Ovary (tissue), 9 donors: ENCODE results near the gene GSK3B. TPM values are rescaled to one million over a fixed set of nuclear protein-coding genes. Genes with fewer than 3 reads are reported as not detected.
"Not testable (repeated sequence)": the region's sequence is repeated elsewhere in the genome, so short reads cannot be mapped to it uniquely, and the experiment has no call there.

ENCODE experiments used
- DNase-seq, 5 donors: peaks; one replicate each; pipeline ENCODE4 v3.0.0-alpha.2; 2019 to 2020
- H3K27ac ChIP-seq, 2 donors: fragments of 200-600 bp; one replicate each; pipeline versions ENCODE4 v1.5.1 to v1.8.0; 2019 to 2022
- H3K27me3 ChIP-seq: fragments of 200-600 bp; one replicate; pipeline ENCODE4 v1.8.0; 2022
- H3K36me3 ChIP-seq: fragments of 200-600 bp; sonication (generic); one replicate; pipeline ENCODE4 v1.5.1; 2019
- H3K4me1 ChIP-seq: one replicate; pipeline ENCODE4 v1.8.1; 2013; ENCODE audit warnings: mild to moderate bottlenecking, moderate library complexity; ENCODE audit not compliant: insufficient read depth
- H3K4me3 ChIP-seq: fragments of 200-600 bp; sonication (generic); one replicate; pipeline ENCODE4 v1.5.1; 2017
- H3K9me3 ChIP-seq, 2 donors: fragments of 200-600 bp in 1 of 2; sonication (generic) in 1 of 2; one replicate each; pipeline versions ENCODE4 v1.5.1 to v1.8.1; 2013 to 2019; ENCODE audit warnings: mild to moderate bottlenecking in 1 of 2, moderate library complexity in 1 of 2
- EP300 ChIP-seq: sonication (generic); formaldehyde crosslinking; IDR thresholded peaks from one replicate; pipeline ENCODE4 v1.6.1; 2017; ENCODE audit warnings: antibody characterized with exemption
- POLR2A ChIP-seq: fragments of 450-650 bp; IDR thresholded peaks from one replicate; pipeline ENCODE4 v1.6.1; 2017; ENCODE audit warnings: antibody characterized with exemption, mild to moderate bottlenecking, moderate library complexity
- WGBS, 3 donors: extraction: QIAGEN DNeasy Blood & Tissue Kit in 1 of 3; methylation state at CpG; one replicate each; pipeline versions ENCODE4 v1.1.5 to v1.1.7; 2013 to 2017; 5-methylcytosine and 5-hydroxymethylcytosine counted together
- intact Hi-C, 4 donors: fragments of 100-400 bp; cut with DNase I; formaldehyde crosslinking; loops; one replicate each; pipeline versions ENCODE4 v1.11.0 to v1.15.1; 2022 to 2023
- polyA plus RNA-seq, 2 donors: library from polyadenylated mRNA; stranded (reverse); fragments of 200-250 nt in 1 of 2; fragments of 350-450 nt in 1 of 2; fragmentation: Illumina TruSeq in 1 of 2; extraction: RNeasy Lipid Tissue Mini Kit (QIAGEN cat#74804) in 1 of 2; gene quantifications; one replicate each; pipeline ENCODE4 v1.2.3, GENCODE V29; 2013 to 2014
- total RNA-seq, 7 donors: library from RNA; depleted of rRNA in 2 of 7; stranded (reverse); fragments of >200 nt in 2 of 7; fragmentation: NEBNext Ultra II Directional in 3 of 7; extraction: Animal tissue kit (Norgen Biotek cat#: 25700) in 3 of 7; gene quantifications; one replicate each; pipeline versions ENCODE4 v1.1.0 to v1.2.4, GENCODE V29; 2016 to 2023
- TF ChIP-seq, protein P1 (sequence below), 3 donors: fragments of 450-650 bp in 2 of 3; fragments of 200-600 bp in 1 of 3; IDR thresholded peaks; one replicate each; pipeline versions ENCODE4 v1.5.1 to v1.8.0; 2016 to 2022; ENCODE audit warnings: antibody characterized with exemption in 3 of 3, mild to moderate bottlenecking in 1 of 3
- donor health status: DM: no; HTN: no; CAD: no; lungs with moderate emphysema.
- donor health status: DM: no; HTN: no; CAD: no.
- donor health status: Bipolar disorder and iron deficiency.
- donor health status: DM: yes; HTN: yes; CAD: no.
- donor health status: DM: no; HTN: no; CAD: no.
- donor health status: DM: yes; HTN: yes; CAD: no.

The GSK3B gene
- total and polyA plus RNA-seq, 9 donors = 8.3 to 38.4 (median 25.3) TPM

DNA sequence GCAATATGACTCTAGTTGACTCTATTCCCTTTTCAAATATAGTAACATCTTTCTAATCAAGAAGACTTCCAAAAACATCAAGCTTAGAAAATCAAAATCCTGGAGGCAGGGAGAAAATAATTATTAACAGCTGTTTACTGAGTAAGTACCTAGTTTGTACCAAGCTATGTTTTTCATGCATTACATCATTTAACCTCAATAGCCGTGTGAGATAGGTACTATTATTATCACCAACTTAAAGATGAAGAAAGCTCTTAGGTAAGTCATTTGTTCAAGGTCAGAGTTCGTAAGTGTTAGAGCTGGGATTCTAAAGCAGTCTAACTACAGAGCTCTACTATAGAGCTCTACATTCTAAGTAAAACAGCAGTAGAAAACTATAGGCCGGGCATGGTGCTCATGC is 41.6 kb downstream of the GSK3B start:
- WGBS, 3 donors = 86 to 94% (median 90%) methylated on average over 3 of the region's 3 CpGs
- H3K27me3 ChIP-seq = no peaks in the 10 kb centered on the region
- no peak for DNase-seq
- no peak overlapping the region for H3K4me3 ChIP-seq
- TF ChIP-seq EP300 (no peak), POLR2A (no peak)
- TF ChIP-seq, protein P1, sequence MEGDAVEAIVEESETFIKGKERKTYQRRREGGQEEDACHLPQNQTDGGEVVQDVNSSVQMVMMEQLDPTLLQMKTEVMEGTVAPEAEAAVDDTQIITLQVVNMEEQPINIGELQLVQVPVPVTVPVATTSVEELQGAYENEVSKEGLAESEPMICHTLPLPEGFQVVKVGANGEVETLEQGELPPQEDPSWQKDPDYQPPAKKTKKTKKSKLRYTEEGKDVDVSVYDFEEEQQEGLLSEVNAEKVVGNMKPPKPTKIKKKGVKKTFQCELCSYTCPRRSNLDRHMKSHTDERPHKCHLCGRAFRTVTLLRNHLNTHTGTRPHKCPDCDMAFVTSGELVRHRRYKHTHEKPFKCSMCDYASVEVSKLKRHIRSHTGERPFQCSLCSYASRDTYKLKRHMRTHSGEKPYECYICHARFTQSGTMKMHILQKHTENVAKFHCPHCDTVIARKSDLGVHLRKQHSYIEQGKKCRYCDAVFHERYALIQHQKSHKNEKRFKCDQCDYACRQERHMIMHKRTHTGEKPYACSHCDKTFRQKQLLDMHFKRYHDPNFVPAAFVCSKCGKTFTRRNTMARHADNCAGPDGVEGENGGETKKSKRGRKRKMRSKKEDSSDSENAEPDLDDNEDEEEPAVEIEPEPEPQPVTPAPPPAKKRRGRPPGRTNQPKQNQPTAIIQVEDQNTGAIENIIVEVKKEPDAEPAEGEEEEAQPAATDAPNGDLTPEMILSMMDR (IDR thresholded peaks at IDR 0.05) = no peak
- H3K4me1 ChIP-seq = peaks cover 1% of the 10 kb centered on the region
- H3K9me3 ChIP-seq = no peaks in the 10 kb centered on the region
- H3K36me3 ChIP-seq = no peaks in the 10 kb centered on the region
- intact Hi-C loops = no loop called here
- H3K27ac ChIP-seq = no peak overlapping the region

GRCh38 chr3:120052225-120052624 is 42.0 kb downstream of the GSK3B start:
- Histone ChIP-seq H3K27me3 (no peaks in the 10 kb centered on the region), H3K27ac (no peak overlapping the region), H3K36me3 (no peaks in the 10 kb centered on the region), H3K4me1 (peaks cover 1% of the 10 kb centered on the region), H3K9me3 (no peaks in the 10 kb centered on the region), H3K4me3 (no peak overlapping the region)
- 19 to 31% (median 24%) methylated on average over 2 of the region's 2 CpGs for WGBS, 3 donors
- intact Hi-C loops = no loop called here
- DNase-seq = no peak
- TF ChIP-seq, protein P1 (IDR thresholded peaks at IDR 0.05) = no peak
- TF ChIP-seq EP300 = no peak
- TF ChIP-seq POLR2A = no peak

- intact Hi-C loops, H3K4me1 ChIP-seq, H3K4me3 ChIP-seq, H3K27me3 ChIP-seq, H3K27ac ChIP-seq, DNase-seq, H3K9me3 ChIP-seq, H3K36me3 ChIP-seq: not testable (repeated sequence)
- WGBS, 3 donors = 56 to 72% (median 67%) methylated on average over 5 of the region's 5 CpGs
These were observed 42.7 kb downstream of the GSK3B start for GRCh38 chr3:120051570-120051969.

DNA sequence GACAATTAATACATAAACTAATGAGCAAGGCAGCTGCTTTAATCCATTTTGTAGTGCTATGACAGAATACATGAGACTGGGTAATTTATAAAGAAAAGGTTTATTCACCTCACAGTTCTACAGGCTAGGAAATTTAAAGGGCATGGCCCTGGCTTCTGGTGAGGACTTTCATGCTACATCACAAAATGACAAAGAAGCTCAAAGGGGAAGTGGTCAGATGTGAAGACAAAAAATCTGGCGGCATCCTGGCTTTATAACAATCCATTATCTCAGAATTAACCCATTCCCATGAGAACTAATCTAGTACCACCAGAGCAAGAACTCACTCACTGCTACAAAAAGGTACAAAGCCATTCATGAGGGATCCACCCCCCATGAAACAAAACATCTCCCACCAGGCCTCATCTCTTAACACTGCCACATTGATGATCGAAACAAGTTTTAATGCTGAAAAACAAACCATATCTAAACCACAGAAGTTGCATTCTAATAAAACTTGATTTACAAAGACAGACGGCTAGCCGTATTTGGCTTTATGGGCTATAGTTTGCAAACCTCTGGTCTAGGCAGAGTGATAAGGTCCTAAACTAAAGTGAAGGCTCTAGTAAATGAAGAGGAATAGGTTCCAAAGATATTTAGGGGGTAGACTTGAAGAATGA is 44.2 kb downstream of the GSK3B start:
- H3K4me3 ChIP-seq = no peak overlapping the region
- H3K4me1 ChIP-seq = peaks cover 1% of the 10 kb centered on the region
- TF ChIP-seq, protein P1 (IDR thresholded peaks at IDR 0.05) = no peak
- TF ChIP-seq EP300 = no peak
- TF ChIP-seq POLR2A = no peak
- H3K27ac ChIP-seq = no peak overlapping the region
- no peak for DNase-seq
- 89 to 98% (median 92%) methylated on average over 4 of the region's 4 CpGs for WGBS, 3 donors
- intact Hi-C loops = no loop called here
- H3K36me3 ChIP-seq = no peaks in the 10 kb centered on the region
- no peaks in the 10 kb centered on the region for H3K9me3 ChIP-seq
- H3K27me3 ChIP-seq = no peaks in the 10 kb centered on the region

GRCh38 chr3:120049072-120049471 is 45.2 kb downstream of the GSK3B start:
- Histone ChIP-seq H3K27me3 (no peaks in the 10 kb centered on the region), H3K36me3 (no peaks in the 10 kb centered on the region), H3K4me1 (peaks cover 1% of the 10 kb centered on the region), H3K4me3 (no peak overlapping the region), H3K27ac (no peak overlapping the region), H3K9me3 (no peaks in the 10 kb centered on the region)
- WGBS, 3 donors = 38 to 83% (median 49%) methylated on average over 2 of the region's 2 CpGs
- intact Hi-C loops = no loop called here
- no peak for DNase-seq
- TF ChIP-seq POLR2A (no peak), EP300 (no peak)
- TF ChIP-seq, protein P1 (IDR thresholded peaks at IDR 0.05) = no peak
